HG03565 (cell line): ENCODE data around the gene TNFAIP2.

Source experiments
- ATAC-seq: cut with Tn5 transposase; IDR thresholded peaks from one replicate; pipeline ENCODE4 v1.9.1; 2021; ENCODE audit warnings: mild to moderate bottlenecking, moderate library complexity; ENCODE audit not compliant: unreplicated experiment

Gene TNFAIP2

DNA sequence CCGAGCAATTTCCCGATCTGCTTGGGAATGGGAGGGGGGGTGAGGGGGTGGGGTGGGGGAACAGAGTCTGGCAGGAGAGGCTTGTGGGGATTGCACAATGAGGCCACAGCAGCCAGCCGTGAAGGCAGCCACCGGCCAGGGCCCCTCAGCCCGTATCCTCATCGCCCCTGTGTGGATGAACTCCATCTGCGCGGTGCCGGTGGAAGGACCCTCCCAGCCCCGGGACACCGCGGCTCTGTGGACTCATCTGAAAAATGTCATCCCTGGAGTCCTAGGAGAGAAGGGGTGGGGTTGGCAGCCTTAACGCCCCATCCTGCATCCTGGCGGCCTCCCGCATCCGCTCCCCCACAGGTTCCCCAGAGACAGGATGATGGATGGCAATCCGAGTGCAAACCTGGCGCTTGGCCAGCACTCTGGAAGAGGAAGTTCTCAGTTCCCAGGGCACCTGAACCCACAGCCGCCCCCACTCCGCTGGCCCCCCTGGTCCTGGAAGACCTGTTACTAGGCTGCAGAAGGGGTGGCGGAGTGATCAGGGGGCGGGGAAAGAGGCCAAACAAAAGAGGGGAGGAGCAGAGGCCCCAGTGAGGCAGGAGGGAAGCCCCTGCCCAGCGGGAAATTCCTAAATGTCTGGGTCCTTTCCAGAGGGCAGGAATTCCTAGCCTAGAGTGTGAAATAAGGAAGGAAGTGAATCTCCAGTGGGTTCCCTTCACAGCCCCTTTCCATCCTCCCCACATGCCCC, 1.2 kb upstream of the TNFAIP2 start:
- ATAC-seq = no peak

DNA sequence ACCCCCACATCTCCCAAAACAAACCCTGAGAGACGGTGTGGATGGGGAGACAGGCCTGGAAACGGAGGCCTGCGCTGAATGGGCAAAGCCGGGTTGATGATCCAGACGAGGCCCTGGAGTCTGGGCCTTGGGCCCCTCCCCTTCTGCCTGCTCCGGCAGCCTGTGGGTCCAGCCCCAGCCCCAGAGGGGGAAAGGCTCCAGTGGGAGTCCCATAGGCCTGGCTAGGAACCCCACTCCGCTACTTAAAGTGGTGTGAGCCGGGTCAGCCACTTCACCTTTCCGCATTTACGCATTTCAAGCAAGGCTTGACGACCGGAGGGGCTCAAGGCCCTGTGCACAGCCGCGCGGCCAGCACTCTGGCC, 695 bp upstream of the TNFAIP2 start:
- no peak for ATAC-seq

DNA sequence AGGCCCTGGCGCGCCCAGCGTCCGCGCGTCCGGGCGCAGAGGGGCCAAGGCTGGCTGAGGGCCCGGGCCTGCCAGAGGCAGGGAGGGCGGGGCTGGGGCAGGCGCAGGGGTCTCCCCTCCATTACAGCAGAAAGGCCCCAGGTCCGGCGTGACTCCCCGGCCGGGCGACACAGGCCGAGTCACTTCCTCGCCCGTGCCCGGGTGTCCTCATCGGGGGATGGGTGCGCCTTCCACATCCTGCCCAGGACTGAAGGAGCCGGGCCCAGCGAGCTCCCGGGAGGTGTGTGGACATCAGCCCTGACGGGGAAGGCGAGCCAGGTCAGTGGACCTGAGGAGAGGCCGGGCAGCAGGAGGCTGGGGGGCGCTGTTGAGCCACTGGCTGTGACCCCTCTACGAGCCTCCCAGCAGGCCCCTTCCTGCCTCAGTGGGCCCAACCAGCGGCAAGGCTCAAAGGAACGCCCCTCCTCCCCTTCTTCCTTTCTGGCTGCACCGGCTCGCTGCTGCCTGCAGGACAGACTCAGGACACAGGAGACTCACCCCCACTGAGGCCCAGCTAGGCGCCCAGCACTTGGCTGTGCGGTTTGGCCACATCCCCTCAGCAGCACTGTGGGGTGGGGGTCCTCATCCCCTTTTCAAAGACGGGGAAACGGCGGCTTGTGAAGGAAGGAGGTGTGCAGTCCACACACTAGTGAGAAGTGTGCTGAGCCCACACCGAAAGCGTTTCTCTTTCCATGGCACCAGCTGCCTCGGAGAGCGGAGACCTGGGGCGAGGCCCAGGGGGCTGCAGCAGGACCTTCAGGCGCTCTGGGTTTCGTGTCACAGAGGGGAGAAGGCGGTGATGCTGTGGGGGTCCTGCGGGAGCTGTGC, 606 bp downstream of the TNFAIP2 start:
- no peak for ATAC-seq

GRCh38 chr14:103124501-103125001, 1.3 kb downstream of the TNFAIP2 start:
- ATAC-seq = no peak

DNA sequence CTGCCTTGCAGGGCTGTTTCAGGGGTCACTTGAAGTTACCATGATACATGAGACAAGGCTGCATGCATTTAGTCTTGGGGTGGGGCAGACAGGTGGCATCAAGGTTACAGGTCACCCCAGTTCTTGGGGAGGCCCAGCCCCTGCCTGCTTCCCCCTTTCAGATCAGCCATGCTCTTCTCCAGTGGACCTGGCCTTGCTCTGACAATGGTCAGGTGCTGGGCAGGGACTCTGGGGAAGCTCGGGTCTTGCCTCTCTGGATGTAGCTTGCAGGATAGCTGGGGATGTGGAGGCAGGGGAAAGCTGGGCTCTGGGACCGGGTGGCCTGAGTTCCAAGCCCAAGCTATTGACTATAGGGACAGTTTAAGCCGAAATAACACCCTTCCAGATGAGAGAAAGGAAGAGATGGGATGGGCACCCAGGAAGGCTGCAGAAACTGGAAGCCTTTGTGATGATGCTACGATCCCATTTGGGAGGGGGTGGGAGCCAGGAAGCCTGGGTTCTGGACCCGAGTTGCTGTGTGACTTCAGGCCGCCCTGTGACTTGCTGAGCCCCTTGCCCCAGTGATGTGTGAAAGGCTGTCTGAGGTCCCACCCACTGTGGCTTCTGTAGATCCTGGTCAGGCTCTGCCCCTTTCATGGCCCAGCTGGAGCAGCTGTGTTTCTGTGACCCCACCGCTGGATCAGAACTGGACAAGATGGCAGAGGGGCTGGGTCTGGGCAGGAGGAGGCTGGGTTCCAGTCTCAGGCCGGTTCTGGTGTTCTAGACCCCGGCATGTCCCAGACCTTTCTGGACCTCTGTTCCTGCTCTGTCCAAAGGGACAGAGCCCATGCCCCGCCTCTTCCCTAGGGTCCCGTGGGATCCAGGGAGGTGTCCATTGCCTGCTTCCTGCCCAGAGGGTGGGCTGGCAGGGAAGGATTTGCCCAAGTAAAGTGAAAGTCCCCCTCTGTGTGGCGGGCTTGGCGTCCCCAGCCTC, 2.1 kb downstream of the TNFAIP2 start:
- ATAC-seq = no peak

GRCh38 chr14:103126088-103126872, 3.0 kb downstream of the TNFAIP2 start:
- no peak for ATAC-seq

- no peak for ATAC-seq
Measured at GRCh38 chr14:103126873-103127304, 3.6 kb downstream of the TNFAIP2 start.

DNA sequence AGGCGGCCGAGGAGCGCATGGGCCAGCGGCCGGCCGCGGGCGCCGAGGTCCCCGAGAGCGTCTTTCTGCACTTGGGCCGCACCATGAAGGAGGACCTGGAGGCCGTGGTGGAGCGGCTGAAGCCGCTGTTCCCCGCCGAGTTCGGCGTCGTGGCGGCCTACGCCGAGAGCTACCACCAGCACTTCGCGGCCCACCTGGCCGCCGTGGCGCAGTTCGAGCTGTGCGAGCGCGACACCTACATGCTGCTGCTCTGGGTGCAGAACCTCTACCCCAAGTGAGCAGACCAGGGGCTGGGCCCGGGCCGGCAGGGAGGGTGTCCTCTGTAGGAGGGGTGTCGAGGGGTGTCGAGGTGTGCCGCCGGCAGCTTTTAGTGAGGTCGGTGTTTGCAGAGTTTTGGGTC, 4.1 kb downstream of the TNFAIP2 start:
- no peak for ATAC-seq

DNA sequence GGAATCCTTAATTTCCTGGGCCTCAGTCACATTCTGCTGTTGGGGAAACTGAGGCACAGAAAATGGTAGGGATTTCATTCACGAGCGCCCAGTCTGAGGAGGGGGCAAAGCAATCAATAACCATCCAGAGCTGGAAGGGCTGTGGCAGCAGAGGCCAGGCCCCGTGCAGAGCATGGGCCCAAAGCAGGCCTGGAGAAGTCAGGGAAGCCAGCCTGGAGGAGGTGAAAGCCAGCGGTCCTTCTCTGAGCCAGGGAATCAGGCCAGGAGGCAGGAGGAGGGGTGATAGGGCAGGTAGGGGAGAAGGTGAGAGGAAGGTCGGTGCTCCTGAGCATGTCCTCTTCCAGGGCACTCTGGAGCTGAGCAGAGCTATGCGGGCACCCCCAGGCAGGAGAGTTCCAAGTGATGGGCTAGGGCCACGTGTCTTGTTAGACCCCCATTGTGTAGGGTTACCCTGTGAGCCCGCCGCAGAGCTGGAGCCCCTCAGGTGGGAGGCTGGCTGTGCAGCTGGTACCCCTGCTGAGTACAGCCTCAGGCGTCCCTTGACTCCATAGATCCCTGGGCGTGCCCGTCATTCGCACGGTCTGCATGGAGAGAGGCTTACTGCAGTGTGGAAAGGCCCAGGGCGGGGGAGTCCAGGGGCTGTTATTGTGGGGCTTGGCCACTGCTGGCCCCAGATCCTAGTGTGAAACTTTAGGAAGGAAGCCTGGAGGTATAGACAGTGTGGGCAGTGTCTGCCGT, 4.8 kb downstream of the TNFAIP2 start:
- ATAC-seq = no peak

GRCh38 chr14:103128631-103129300, 5.5 kb downstream of the TNFAIP2 start:
- no peak for ATAC-seq

GRCh38 chr14:103129301-103130016, 6.2 kb downstream of the TNFAIP2 start:
- ATAC-seq = no peak

DNA sequence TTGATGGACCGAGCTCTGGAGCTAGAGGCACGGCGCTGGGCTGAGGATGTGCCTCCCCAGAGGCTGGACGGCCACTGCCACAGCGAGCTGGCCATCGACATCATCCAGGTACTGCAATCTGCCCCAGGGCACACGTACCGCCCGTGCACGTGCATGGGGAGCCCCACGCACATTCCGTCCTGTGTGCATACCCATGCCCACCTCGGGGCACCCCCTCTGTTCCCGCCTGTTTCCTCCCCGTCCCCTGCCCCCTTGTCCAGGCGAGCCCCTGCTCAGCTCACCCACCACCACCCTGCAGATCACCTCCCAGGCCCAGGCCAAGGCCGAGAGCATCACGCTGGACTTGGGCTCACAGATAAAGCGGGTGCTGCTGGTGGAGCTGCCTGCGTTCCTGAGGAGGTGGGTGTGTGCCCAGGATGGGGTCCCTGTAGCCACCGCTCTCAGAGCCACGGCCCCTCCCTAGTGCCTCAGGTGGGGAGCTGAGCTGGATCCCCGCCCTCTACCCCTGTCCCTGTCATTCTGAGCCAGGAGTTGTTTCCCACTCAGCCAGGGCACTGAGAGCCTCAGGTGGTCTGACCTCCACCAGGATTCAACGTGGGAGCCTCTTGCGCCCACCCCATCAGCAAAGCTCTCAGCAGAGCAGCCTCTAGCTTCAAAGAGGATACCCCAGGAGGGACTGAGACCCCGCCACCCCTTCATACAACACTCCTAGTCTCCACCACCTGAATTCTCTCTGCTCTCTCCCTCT, 6.9 kb downstream of the TNFAIP2 start:
- no peak for ATAC-seq

GRCh38 chr14:103130965-103131364, 7.7 kb downstream of the TNFAIP2 start:
- ATAC-seq = no peak

- no peak for ATAC-seq
Measured at GRCh38 chr14:103131580-103131979, 8.3 kb downstream of the TNFAIP2 start.

GRCh38 chr14:103132381-103133209, 9.3 kb downstream of the TNFAIP2 start:
- ATAC-seq = no peak
